GM18517 (cell line): ENCODE data around the gene CTIF.
A peak's percentile ranks its signal among the peaks of the same experiment; 100 is the strongest.

Source experiments
- ATAC-seq: cut with Tn5 transposase; IDR thresholded peaks from one replicate; pipeline ENCODE4 v1.9.1; 2021; ENCODE audit warnings: mild to moderate bottlenecking, moderate library complexity; ENCODE audit not compliant: unreplicated experiment

Gene CTIF

GRCh38 chr18:48662011-48662661 is 123.3 kb downstream of the CTIF start:
- ATAC-seq, result no peak

- ATAC-seq, result no peak
Measured at GRCh38 chr18:48663096-48663930, 124.5 kb downstream of the CTIF start.

GRCh38 chr18:48663931-48664847 is 125.4 kb downstream of the CTIF start:
- ATAC-seq, result no peak

- no peak for ATAC-seq
Measured at GRCh38 chr18:48665654-48666053, 126.8 kb downstream of the CTIF start.

GRCh38 chr18:48666613-48667012 is 127.8 kb downstream of the CTIF start:
- no peak for ATAC-seq

- ATAC-seq, result no peak
Measured at GRCh38 chr18:48667276-48668254, 128.7 kb downstream of the CTIF start.

- no peak for ATAC-seq
Measured at GRCh38 chr18:48668466-48669179, 129.8 kb downstream of the CTIF start.

GRCh38 chr18:48669180-48669675 is 130.4 kb downstream of the CTIF start:
- ATAC-seq, result no peak

GRCh38 chr18:48669991-48670750 is 131.3 kb downstream of the CTIF start:
- ATAC-seq, result no peak

- no peak for ATAC-seq
Measured at GRCh38 chr18:48670751-48671560, 132.1 kb downstream of the CTIF start.

GRCh38 chr18:48671561-48671945 is 132.7 kb downstream of the CTIF start:
- ATAC-seq, result no peak

- ATAC-seq, result no peak
Measured at GRCh38 chr18:48672671-48673340, 134.0 kb downstream of the CTIF start.

GRCh38 chr18:48673456-48673852 is 134.6 kb downstream of the CTIF start:
- no peak for ATAC-seq

GRCh38 chr18:48673853-48674721 is 135.3 kb downstream of the CTIF start:
- ATAC-seq, result no peak

GRCh38 chr18:48674758-48675351 is 136.0 kb downstream of the CTIF start:
- ATAC-seq, result no peak

- ATAC-seq, result peak; percentile 64
Measured at GRCh38 chr18:48675352-48675761, 136.5 kb downstream of the CTIF start.
